SK-N-SH (cell line): Measurements from ENCODE around the gene MYPN.

Experiments
- CHD2 ChIP-seq: fragments of 150-350 bp; IDR thresholded peaks from 2 replicates; pipeline ENCODE4 v1.6.1; 2018; ENCODE audit warnings: low read length; ENCODE audit not compliant: partially characterized antibody
- EP300 ChIP-seq, 2 experiments: IDR thresholded peaks; 2 replicates each; pipeline versions ENCODE4 v1.4.0 to v1.6.1; 2012; ENCODE audit warnings: borderline replicate concordance in 1 of 2, low read depth in 1 of 2, low read length in 1 of 2
- EZH2phosphoT487 ChIP-seq: fragments of 200-600 bp; sonication (generic); IDR thresholded peaks from 2 replicates; pipeline ENCODE4 v1.6.1; 2017; ENCODE audit warnings: low read depth, mixed run types, mild to moderate bottlenecking, antibody characterized with exemption, moderate library complexity, borderline replicate concordance
- FOXJ3 ChIP-seq: sonication (generic); formaldehyde crosslinking; IDR thresholded peaks from 2 replicates; pipeline ENCODE4 v1.5.1; 2020; ENCODE audit warnings: mild to moderate bottlenecking, missing genetic modification reagents
- RAD21 ChIP-seq: IDR thresholded peaks from 2 replicates; pipeline ENCODE4 v1.6.1; 2012; ENCODE audit warnings: mild to moderate bottlenecking, low read length
- SIN3A ChIP-seq: IDR thresholded peaks from 2 replicates; pipeline ENCODE4 v1.6.1; 2012; ENCODE audit warnings: low read depth, mild to moderate bottlenecking, low read length, moderate library complexity, borderline replicate concordance
- YY1 ChIP-seq: IDR thresholded peaks from 2 replicates; pipeline ENCODE4 v1.4.0; 2012; ENCODE audit warnings: low read depth, mild to moderate bottlenecking
- TF ChIP-seq, protein P1 (sequence below): fragments of 200-600 bp; sonication (generic); IDR thresholded peaks from 2 replicates; pipeline ENCODE4 v1.6.1; 2017; ENCODE audit warnings: antibody characterized with exemption, mild to moderate bottlenecking, moderate library complexity

DNA sequence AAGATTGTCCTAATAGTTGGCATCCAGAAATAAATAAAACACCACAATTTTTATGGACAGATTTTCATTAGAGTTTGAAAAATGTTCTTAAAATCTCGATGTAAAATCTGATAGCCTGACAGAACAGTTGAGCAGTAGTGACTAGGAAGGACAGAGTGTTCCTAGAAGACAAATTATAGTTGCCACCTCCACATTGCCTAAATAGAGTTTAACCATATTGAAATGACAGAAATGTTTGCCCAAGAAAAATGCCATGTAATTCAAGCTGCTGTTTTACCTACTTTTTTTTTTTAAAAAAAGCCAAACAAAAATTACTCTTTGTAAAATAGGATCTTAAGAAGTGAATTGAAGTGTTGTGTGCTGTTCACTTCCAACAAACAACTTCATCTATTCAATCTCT is 25.3 kb upstream of the MYPN start:
- TF ChIP-seq YY1, result no peak
- TF ChIP-seq FOXJ3 (CRISPR knock-in tag), result no peak
- no peak for TF ChIP-seq RAD21
- TF ChIP-seq, protein P1, sequence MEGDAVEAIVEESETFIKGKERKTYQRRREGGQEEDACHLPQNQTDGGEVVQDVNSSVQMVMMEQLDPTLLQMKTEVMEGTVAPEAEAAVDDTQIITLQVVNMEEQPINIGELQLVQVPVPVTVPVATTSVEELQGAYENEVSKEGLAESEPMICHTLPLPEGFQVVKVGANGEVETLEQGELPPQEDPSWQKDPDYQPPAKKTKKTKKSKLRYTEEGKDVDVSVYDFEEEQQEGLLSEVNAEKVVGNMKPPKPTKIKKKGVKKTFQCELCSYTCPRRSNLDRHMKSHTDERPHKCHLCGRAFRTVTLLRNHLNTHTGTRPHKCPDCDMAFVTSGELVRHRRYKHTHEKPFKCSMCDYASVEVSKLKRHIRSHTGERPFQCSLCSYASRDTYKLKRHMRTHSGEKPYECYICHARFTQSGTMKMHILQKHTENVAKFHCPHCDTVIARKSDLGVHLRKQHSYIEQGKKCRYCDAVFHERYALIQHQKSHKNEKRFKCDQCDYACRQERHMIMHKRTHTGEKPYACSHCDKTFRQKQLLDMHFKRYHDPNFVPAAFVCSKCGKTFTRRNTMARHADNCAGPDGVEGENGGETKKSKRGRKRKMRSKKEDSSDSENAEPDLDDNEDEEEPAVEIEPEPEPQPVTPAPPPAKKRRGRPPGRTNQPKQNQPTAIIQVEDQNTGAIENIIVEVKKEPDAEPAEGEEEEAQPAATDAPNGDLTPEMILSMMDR, result no peak
- no peak for TF ChIP-seq CHD2
- TF ChIP-seq EZH2phosphoT487, result no peak
- TF ChIP-seq EP300 (IDR thresholded peaks at IDR 0.05; ENCODE audit: borderline replicate concordance in 1 of 2, low read depth in 1 of 2, low read length in 1 of 2), result no peak
- no peak for TF ChIP-seq SIN3A
